ENCODE results near the gene ARL4D.

The ARL4D gene

DNA sequence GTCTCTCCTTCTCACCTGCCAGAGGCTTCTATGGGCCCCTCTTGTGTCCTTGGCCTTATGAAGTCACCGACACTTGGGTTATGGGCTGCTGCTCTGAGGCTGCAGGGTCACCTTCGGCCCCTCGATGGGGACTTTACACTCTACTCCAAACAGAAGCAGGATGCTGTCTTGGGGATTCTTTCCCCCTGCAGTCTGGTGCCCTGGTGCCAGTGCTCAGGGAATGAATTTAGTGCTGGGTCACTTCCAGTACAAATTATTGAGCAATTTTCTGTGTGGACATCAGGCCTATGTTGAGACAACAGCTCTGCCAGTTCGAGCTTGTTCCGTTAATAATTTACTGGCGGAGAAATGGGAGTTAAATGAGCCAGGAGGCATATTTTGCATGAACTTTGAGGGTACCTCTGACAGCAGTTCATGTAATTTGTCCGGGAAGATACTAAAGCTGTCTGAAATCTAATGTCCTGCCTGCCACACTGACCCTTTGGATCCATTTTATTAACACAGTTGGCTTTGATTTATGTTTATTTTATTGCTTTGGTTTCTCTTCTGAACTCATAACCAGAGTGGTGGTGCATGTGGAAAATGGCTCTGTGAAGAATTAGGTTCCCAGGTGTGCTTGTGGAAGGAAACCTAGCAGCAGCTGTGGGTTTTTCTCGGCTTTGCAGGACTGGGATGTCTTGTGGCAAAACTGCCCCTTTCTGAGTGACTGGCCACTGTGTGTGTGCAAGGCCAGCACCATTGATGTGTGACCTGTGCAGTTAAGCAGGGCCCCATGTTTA lies 50.9 kb downstream of the ARL4D start:
- no peak overlapping the region for H3K27ac ChIP-seq
- H3K36me3 ChIP-seq, result no peaks in the 10 kb centered on the region
- H3K9ac ChIP-seq, result no peak overlapping the region
- TF ChIP-seq Cebpa-rat (IDR thresholded peaks at IDR 0.05), result no peak
- no peaks in the 10 kb centered on the region for H3K27me3 ChIP-seq
- H3K4me1 ChIP-seq, result no peaks in the 10 kb centered on the region
- peaks cover 8% of the 10 kb centered on the region; the same call in 1 of the 2 replicates for H3K9me3 ChIP-seq
- no peaks in the 10 kb centered on the region for H4K20me1 ChIP-seq
- H3K4me2 ChIP-seq, result no peak overlapping the region
- H3K4me3 ChIP-seq, result no peak overlapping the region
